NB4 (cell line): ENCODE results near the gene LASP1NB.

Experiments
- DNase-seq: peaks from one replicate; pipeline ENCODE4 v3.0.0; 2010; ENCODE audit warnings: low read depth
- H3K4me3 ChIP-seq: one replicate; pipeline ENCODE4 v1.5.1; 2011; ENCODE audit warnings: mild to moderate bottlenecking, low read depth, low read length, moderate library complexity
- MYC ChIP-seq: IDR thresholded peaks from 2 replicates; pipeline ENCODE4 v1.6.1; 2011; ENCODE audit warnings: low read depth, low read length
- POLR2A ChIP-seq: IDR thresholded peaks from 2 replicates; pipeline ENCODE4 v1.6.1; 2011; ENCODE audit warnings: mild to moderate bottlenecking; ENCODE audit not compliant: insufficient read length; ENCODE audit errors: extremely low read depth
- TF ChIP-seq, protein P1 (sequence below): IDR thresholded peaks from 2 replicates; pipeline ENCODE4 v1.6.1; 2011; ENCODE audit warnings: low read depth, low read length
- TF ChIP-seq, protein P2 (sequence below): IDR thresholded peaks from one replicate; pipeline ENCODE4 v1.5.1; 2012; ENCODE audit warnings: low read depth, low read length

The LASP1NB gene

DNA sequence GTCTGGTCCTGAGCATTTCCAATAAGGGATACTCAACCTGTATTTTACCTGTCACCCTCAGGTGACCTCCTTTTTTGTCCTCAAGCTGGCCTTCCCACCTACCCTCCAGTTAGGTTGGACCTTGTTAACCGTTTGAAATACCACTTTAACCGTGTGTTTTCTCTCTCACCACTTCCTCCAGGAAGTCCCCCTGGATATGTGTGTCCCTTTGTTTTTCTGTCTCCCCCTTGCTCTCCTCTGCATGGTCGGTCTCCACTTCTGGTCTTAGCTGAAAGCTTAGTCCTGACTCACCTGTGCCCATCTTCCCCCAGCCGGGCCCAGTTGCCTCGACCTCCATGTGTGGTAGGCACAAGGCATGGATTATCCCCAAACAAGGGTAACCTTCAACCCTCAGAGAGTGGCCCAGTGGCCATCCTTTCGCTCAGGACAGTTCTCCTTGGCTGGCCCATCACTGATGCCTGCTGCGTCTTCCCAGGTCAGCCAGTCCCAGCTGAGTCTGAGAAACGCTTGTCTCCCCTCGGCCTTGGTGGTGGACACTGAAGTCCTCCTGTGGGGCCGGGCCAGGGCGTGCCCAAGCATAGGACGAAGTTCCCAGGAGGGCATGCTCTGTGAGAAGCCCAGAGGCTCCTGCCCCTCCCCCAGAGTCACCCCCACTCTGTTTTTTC lies 35.5 kb upstream of the LASP1NB start:
- no peak overlapping the region for H3K4me3 ChIP-seq
- DNase-seq = no peak
- no peak for TF ChIP-seq POLR2A
- TF ChIP-seq MYC = no peak

DNA sequence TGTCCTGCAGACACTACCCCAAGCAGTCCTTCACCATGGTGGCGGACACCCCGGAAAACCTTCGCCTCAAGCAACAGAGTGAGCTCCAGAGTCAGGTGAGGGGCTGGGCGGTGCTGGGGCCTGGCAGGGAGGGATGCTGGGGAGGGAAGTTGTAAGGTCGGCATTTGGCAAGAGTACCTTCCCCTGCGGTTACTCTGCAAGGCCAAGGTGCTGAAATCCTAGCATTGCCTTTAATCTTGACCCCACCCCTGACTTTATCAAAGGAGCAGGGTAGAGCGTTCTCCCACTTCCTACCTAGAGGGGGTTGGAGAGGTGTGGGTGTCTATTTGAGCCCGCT lies 35.0 kb upstream of the LASP1NB start:
- DNase-seq = no peak
- no peak overlapping the region for H3K4me3 ChIP-seq
- TF ChIP-seq, protein P1, sequence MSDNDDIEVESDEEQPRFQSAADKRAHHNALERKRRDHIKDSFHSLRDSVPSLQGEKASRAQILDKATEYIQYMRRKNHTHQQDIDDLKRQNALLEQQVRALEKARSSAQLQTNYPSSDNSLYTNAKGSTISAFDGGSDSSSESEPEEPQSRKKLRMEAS = no peak
- TF ChIP-seq POLR2A (no peak), MYC (no peak)
- TF ChIP-seq, protein P2, sequence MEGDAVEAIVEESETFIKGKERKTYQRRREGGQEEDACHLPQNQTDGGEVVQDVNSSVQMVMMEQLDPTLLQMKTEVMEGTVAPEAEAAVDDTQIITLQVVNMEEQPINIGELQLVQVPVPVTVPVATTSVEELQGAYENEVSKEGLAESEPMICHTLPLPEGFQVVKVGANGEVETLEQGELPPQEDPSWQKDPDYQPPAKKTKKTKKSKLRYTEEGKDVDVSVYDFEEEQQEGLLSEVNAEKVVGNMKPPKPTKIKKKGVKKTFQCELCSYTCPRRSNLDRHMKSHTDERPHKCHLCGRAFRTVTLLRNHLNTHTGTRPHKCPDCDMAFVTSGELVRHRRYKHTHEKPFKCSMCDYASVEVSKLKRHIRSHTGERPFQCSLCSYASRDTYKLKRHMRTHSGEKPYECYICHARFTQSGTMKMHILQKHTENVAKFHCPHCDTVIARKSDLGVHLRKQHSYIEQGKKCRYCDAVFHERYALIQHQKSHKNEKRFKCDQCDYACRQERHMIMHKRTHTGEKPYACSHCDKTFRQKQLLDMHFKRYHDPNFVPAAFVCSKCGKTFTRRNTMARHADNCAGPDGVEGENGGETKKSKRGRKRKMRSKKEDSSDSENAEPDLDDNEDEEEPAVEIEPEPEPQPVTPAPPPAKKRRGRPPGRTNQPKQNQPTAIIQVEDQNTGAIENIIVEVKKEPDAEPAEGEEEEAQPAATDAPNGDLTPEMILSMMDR = no peak

DNA sequence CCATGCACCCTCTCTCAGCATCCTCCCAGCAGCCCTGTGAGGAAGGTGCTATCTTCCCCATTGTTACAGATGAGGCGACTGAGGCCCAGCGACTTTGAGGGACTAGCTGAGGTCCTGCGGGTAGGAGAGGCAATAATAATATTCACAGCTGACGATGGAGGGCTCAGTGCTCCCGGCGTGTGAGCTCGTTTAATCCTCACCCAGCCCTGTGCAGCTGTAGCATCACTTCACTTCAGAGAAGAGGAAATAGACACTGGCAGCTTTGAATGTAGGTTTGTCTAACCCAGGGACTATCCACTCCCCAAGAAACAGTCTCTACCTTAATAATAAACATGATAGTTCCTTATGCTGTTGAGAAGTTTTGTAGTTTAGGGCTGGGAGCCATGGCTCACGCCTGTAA lies 34.0 kb upstream of the LASP1NB start:
- H3K4me3 ChIP-seq = no peak overlapping the region
- DNase-seq = no peak
- TF ChIP-seq POLR2A = no peak
- TF ChIP-seq, protein P2 = no peak
- TF ChIP-seq MYC = no peak
- TF ChIP-seq, protein P1 = no peak

DNA sequence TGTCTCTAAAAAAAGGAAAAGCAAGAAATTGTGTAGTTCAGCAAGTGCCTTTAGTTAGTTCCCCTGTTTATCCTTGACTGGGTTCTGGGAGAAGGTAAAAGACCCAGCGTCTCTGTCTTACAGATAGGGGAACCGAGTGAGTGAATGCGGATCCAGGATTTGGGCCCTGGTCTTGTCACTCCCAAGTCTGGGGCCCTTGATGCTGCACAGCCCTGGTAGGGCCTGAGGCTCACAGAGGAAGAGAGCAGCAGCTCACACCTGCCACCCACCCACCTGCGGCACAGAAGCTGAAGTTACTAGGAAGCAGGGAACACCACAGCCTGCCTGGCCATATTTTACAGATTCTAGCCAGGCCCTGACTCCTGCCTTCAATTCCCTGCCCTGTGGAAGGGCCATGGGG lies 33.3 kb upstream of the LASP1NB start:
- DNase-seq = no peak
- TF ChIP-seq MYC = no peak
- TF ChIP-seq, protein P1 = no peak
- TF ChIP-seq POLR2A = no peak
- no peak overlapping the region for H3K4me3 ChIP-seq

DNA sequence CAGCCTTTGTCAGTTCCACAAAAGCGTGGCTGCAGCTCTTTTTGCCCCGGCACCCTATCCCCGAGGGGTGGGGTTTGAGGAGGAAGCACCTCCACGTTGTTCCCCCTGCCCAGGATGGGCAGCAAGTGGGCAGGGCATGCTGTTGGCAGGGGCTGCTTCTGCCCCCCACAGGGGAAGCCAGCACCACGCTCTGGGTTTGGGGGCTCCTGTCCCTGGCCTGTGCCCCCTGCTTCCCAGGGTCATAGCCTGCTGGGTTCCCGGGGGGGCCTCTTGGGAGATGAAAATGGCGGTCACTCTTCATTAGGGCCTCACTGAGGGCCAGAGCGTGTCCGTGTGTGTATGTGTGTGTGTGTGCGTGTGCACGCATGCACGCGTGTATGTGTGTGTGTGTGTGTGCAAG lies 32.8 kb upstream of the LASP1NB start:
- TF ChIP-seq MYC = no peak
- TF ChIP-seq, protein P1 = no peak
- H3K4me3 ChIP-seq = no peak overlapping the region
- DNase-seq = peak; percentile 40

DNA sequence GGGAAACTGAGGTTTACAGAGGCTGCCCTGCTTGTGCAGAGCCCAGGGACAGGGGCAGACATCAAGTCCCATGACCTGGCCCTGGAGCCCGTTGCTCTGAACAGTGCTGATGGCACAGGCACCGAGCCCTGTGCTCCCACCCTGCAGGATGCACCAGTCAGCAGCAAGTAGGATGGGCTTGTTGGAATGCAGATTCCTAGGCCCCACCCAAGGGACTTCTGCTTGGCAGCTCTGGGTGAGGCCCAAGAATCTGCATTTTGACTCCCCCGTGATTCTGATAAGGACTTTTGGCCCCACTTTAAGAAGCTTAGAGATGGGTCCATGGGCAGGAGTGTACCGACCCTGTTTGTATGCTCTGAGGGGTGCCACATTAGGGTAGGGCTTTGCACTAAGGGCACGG lies 32.3 kb upstream of the LASP1NB start:
- H3K4me3 ChIP-seq = no peak overlapping the region
- TF ChIP-seq, protein P2 = no peak
- TF ChIP-seq POLR2A = no peak
- TF ChIP-seq, protein P1 = no peak
- no peak for TF ChIP-seq MYC
- peak; percentile 71 for DNase-seq

DNA sequence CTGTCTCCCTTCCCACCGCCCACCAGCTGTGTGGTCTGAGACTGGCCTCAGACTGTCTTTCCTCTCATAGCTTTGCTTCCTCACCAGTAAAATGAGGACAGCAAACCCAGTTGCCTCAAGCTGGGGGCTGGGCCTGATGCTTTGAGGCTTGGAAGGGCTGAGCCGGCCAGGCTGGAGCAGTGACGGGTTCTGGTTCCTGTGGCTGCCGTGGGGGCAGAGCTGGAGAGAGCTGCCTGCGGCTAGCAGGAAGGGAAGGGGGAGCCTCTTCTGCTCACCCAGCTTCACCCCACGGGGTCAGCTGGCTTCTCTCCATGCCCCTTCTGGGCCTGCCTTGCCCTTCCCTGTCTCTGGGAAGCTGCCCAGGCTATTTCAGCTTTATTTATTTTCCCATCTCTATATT lies 31.8 kb upstream of the LASP1NB start:
- TF ChIP-seq, protein P1 = peak; percentile 56
- peak; percentile 38; the same call in 1 of the 2 replicates for TF ChIP-seq MYC
- TF ChIP-seq, protein P2 = no peak
- H3K4me3 ChIP-seq = no peak overlapping the region
- peak; percentile 94 for DNase-seq
